SK-N-MC (cell line): Measurements from ENCODE around the gene GNG13.
"Not testable (repeated sequence)": the region's sequence is repeated elsewhere in the genome, so short reads cannot be mapped to it uniquely, and the experiment has no call there.

Experiments
- DNase-seq: peaks from one replicate; pipeline ENCODE4 v3.0.0-alpha.2; 2011; ENCODE audit warnings: low read depth, low spot score
- H3K27ac ChIP-seq: fragments of 200-600 bp; sonication (generic); 2 replicates; pipeline ENCODE4 v1.5.1; 2016; ENCODE audit warnings: mixed run types
- H3K36me3 ChIP-seq: fragments of 200-600 bp; sonication (generic); 2 replicates; pipeline ENCODE4 v1.6.1; 2017; ENCODE audit warnings: antibody characterized with exemption, low read length, mixed read lengths; ENCODE audit not compliant: insufficient read depth
- H3K4me3 ChIP-seq: fragments of 200-600 bp; sonication (generic); 2 replicates; pipeline ENCODE4 v1.5.1; 2016
- H3K9ac ChIP-seq: fragments of 200-600 bp; sonication (generic); 2 replicates; pipeline ENCODE4 v1.8.0; 2017; ENCODE audit warnings: mixed run types, mixed read lengths; ENCODE audit not compliant: insufficient read length
- H3K9me3 ChIP-seq: fragments of 200-600 bp; sonication (generic); 2 replicates; pipeline ENCODE4 v1.6.1; 2017; ENCODE audit warnings: low read depth, mild to moderate bottlenecking, antibody characterized with exemption, low read length, moderate library complexity, mixed read lengths
- EZH2 ChIP-seq: fragments of 200-600 bp; sonication (generic); IDR thresholded peaks from one replicate; pipeline ENCODE4 v1.6.1; 2017; ENCODE audit warnings: antibody characterized with exemption
- FOXP2 ChIP-seq: optimal IDR thresholded peaks from 2 replicates; pipeline ENCODE3; 2011; ENCODE audit warnings: mild to moderate bottlenecking, moderate library complexity; ENCODE audit not compliant: insufficient read depth; ENCODE audit errors: extremely low read length, control extremely low read depth
- POLR2AphosphoS5 ChIP-seq: IDR thresholded peaks from 2 replicates; pipeline ENCODE4 v1.6.1; 2012; ENCODE audit warnings: mild to moderate bottlenecking, low read depth, low read length, borderline replicate concordance

Gene GNG13

GRCh38 chr16:760545-761343, 39.8 kb downstream of the GNG13 start, which contains the start of gene MSLN:
Gene MSLN, plus strand, starts transcription at chr16:760734. Its CDS starts 1,947 bp downstream, at chr16:762681.
- no peak within 1 kb of the TSS for H3K9ac ChIP-seq
- no peaks in the 10 kb centered on the region for H3K36me3 ChIP-seq
- H3K9me3 ChIP-seq: no peaks in the 10 kb centered on the region
- DNase-seq: no peak
- no peak within 1 kb of the TSS for H3K4me3 ChIP-seq
- TF ChIP-seq POLR2AphosphoS5 (no peak), FOXP2 (no peak), EZH2 (no peak)
- no peak within 1 kb of the TSS for H3K27ac ChIP-seq

- no peak overlapping the region for H3K27ac ChIP-seq
Observed at GRCh38 chr16:760065-760464, 40.5 kb downstream of the GNG13 start.

GRCh38 chr16:759110-759910, 41.2 kb downstream of the GNG13 start:
- Histone ChIP-seq H3K9me3 (no peaks in the 10 kb centered on the region), H3K27ac (no peak overlapping the region), H3K4me3 (no peak overlapping the region), H3K36me3 (no peaks in the 10 kb centered on the region), H3K9ac (no peak overlapping the region)
- DNase-seq: no peak
- TF ChIP-seq EZH2: no peak
- TF ChIP-seq POLR2AphosphoS5: no peak
- TF ChIP-seq FOXP2: no peak

More at GRCh38 chr16:760065-760464, 40.5 kb downstream of the GNG13 start:
- H3K9me3 ChIP-seq: no peaks in the 10 kb centered on the region
- H3K4me3 ChIP-seq: no peak overlapping the region
- TF ChIP-seq EZH2 (no peak), FOXP2 (no peak), POLR2AphosphoS5 (no peak)
- no peak for DNase-seq
- H3K9ac ChIP-seq: no peak overlapping the region
- no peaks in the 10 kb centered on the region for H3K36me3 ChIP-seq

- H3K4me3 ChIP-seq: no peak overlapping the region
- no peak overlapping the region for H3K9ac ChIP-seq
- no peak overlapping the region for H3K27ac ChIP-seq
- H3K9me3 ChIP-seq: no peaks in the 10 kb centered on the region
- DNase-seq: no peak
- no peaks in the 10 kb centered on the region for H3K36me3 ChIP-seq
- TF ChIP-seq EZH2 (no peak), POLR2AphosphoS5 (no peak), FOXP2 (no peak)
Observed at GRCh38 chr16:756428-756827, 44.1 kb downstream of the GNG13 start.

GRCh38 chr16:754656-755055, 45.9 kb downstream of the GNG13 start:
- no peak for TF ChIP-seq EZH2
- Histone ChIP-seq H3K4me3 (no peak overlapping the region), H3K27ac (no peak overlapping the region), H3K9me3 (no peaks in the 10 kb centered on the region), H3K36me3 (no peaks in the 10 kb centered on the region), H3K9ac (no peak overlapping the region)
- no peak for DNase-seq

GRCh38 chr16:754121-754607, 46.4 kb downstream of the GNG13 start:
- H3K9ac ChIP-seq, H3K27ac ChIP-seq, H3K36me3 ChIP-seq, H3K9me3 ChIP-seq, DNase-seq, H3K4me3 ChIP-seq: not testable (repeated sequence)

GRCh38 chr16:752007-752312, 48.6 kb downstream of the GNG13 start:
- no peak overlapping the region for H3K9ac ChIP-seq
- TF ChIP-seq POLR2AphosphoS5 (no peak), FOXP2 (no peak), EZH2 (no peak)

GRCh38 chr16:751152-752006, 49.2 kb downstream of the GNG13 start:
- Histone ChIP-seq H3K36me3 (no peaks in the 10 kb centered on the region), H3K27ac (no peak overlapping the region), H3K4me3 (no peak overlapping the region), H3K9ac (no peak overlapping the region), H3K9me3 (no peaks in the 10 kb centered on the region)
- TF ChIP-seq EZH2 (no peak), POLR2AphosphoS5 (no peak), FOXP2 (no peak)
- no peak for DNase-seq

More at GRCh38 chr16:752007-752312, 48.6 kb downstream of the GNG13 start:
- DNase-seq: no peak
- Histone ChIP-seq H3K27ac (no peak overlapping the region), H3K9me3 (no peaks in the 10 kb centered on the region), H3K4me3 (no peak overlapping the region), H3K36me3 (no peaks in the 10 kb centered on the region)
